H9 (cell line): ENCODE data around the gene PGM2L1. TPM values are rescaled to one million over a fixed set of nuclear protein-coding genes. Genes with fewer than 3 reads are reported as not detected.

Source experiments
- DNase-seq: peaks from one replicate; pipeline ENCODE4 v3.0.0-alpha.2; 2017
- H2AFZ ChIP-seq: one replicate; pipeline ENCODE4 v1.6.1; 2013; ENCODE audit warnings: mild to moderate bottlenecking, low read length, control low read depth, moderate library complexity
- H2AK5ac ChIP-seq: 2 replicates; pipeline ENCODE4 v1.6.1; 2013; ENCODE audit warnings: low read length, control low read depth, mixed read lengths; ENCODE audit not compliant: insufficient read length
- H2BK120ac ChIP-seq: one replicate; pipeline ENCODE4 v1.6.1; 2013; ENCODE audit warnings: low read depth, mild to moderate bottlenecking, low read length, control low read depth, inconsistent platforms; ENCODE audit not compliant: poor library complexity, severe bottlenecking
- H2BK12ac ChIP-seq: 2 replicates; pipeline ENCODE4 v1.6.1; 2013; ENCODE audit warnings: low read length, control low read depth, mixed read lengths, low read depth; ENCODE audit not compliant: insufficient read length
- H2BK15ac ChIP-seq: 2 replicates; pipeline ENCODE4 v1.6.1; 2013; ENCODE audit warnings: low read depth, low read length, control low read depth
- H2BK20ac ChIP-seq: one replicate; pipeline ENCODE4 v1.6.1; 2013; ENCODE audit warnings: low read depth, mild to moderate bottlenecking, low read length, control low read depth, inconsistent platforms; ENCODE audit not compliant: poor library complexity, severe bottlenecking
- H2BK5ac ChIP-seq: 2 replicates; pipeline ENCODE4 v1.6.1; 2013; ENCODE audit warnings: low read length, control low read depth, mixed read lengths; ENCODE audit not compliant: insufficient read length
- H3K14ac ChIP-seq: 2 replicates; pipeline ENCODE4 v1.6.1; 2013; ENCODE audit warnings: low read length, control low read depth; ENCODE audit not compliant: insufficient read depth
- H3K18ac ChIP-seq: 2 replicates; pipeline ENCODE4 v1.6.1; 2013; ENCODE audit warnings: low read depth, mild to moderate bottlenecking, mixed read lengths, low read length, control low read depth; ENCODE audit not compliant: insufficient read length
- H3K23ac ChIP-seq: 2 replicates; pipeline ENCODE4 v1.6.1; 2013; ENCODE audit warnings: low read length, control low read depth, mixed read lengths, low read depth; ENCODE audit not compliant: insufficient read length
- H3K23me2 ChIP-seq: 2 replicates; pipeline ENCODE4 v1.6.1; 2013; ENCODE audit warnings: low read depth, mild to moderate bottlenecking, mixed read lengths, low read length, control low read depth; ENCODE audit not compliant: insufficient read length, poor library complexity, severe bottlenecking
- H3K27ac ChIP-seq: 2 replicates; pipeline ENCODE4 v1.5.1; 2013; ENCODE audit warnings: low read length, control low read depth, mixed read lengths, low read depth; ENCODE audit not compliant: insufficient read length
- H3K27me3 ChIP-seq: 2 replicates; pipeline ENCODE4 v1.6.1; 2013; ENCODE audit warnings: low read length, control low read depth, inconsistent platforms; ENCODE audit not compliant: insufficient read depth
- H3K4ac ChIP-seq: 2 replicates; pipeline ENCODE4 v1.6.1; 2013; ENCODE audit warnings: low read depth, mild to moderate bottlenecking, control low read depth, inconsistent platforms, low read length, moderate library complexity
- H3K4me1 ChIP-seq: 2 replicates; pipeline ENCODE4 v1.6.1; 2013; ENCODE audit warnings: low read length, control low read depth, inconsistent platforms; ENCODE audit not compliant: insufficient read depth
- H3K4me2 ChIP-seq: 2 replicates; pipeline ENCODE4 v1.6.1; 2013; ENCODE audit warnings: low read length, control low read depth, mixed read lengths; ENCODE audit not compliant: insufficient read length, insufficient read depth
- H3K56ac ChIP-seq: 2 replicates; pipeline ENCODE4 v1.6.1; 2013; ENCODE audit warnings: low read depth, mild to moderate bottlenecking, mixed read lengths, low read length, control low read depth; ENCODE audit not compliant: insufficient read length
- H3K79me1 ChIP-seq: 2 replicates; pipeline ENCODE4 v1.6.1; 2013; ENCODE audit warnings: low read depth, mild to moderate bottlenecking, moderate library complexity, low read length, control low read depth, inconsistent platforms; ENCODE audit not compliant: insufficient read depth, poor library complexity, severe bottlenecking
- H3K79me2 ChIP-seq: 2 replicates; pipeline ENCODE4 v1.6.1; 2013; ENCODE audit warnings: low read length, control low read depth, inconsistent platforms; ENCODE audit not compliant: insufficient read depth
- H3K9ac ChIP-seq: 2 replicates; pipeline ENCODE4 v1.6.1; 2013; ENCODE audit warnings: low read length, control low read depth, mixed read lengths; ENCODE audit not compliant: insufficient read length; ENCODE audit errors: extremely low read depth
- H3K9me3 ChIP-seq: one replicate; pipeline ENCODE4 v1.6.1; 2013; ENCODE audit warnings: low read depth, low read length, inconsistent platforms; ENCODE audit not compliant: control insufficient read depth
- H3T11ph ChIP-seq: one replicate; pipeline ENCODE4 v1.6.1; 2013; ENCODE audit warnings: mild to moderate bottlenecking, low read length, control low read depth, inconsistent platforms
- H4K20me1 ChIP-seq: one replicate; pipeline ENCODE4 v1.6.1; 2013; ENCODE audit not compliant: control insufficient read depth, insufficient read length, insufficient read depth
- H4K5ac ChIP-seq: 2 replicates; pipeline ENCODE4 v1.6.1; 2013; ENCODE audit warnings: low read depth, mild to moderate bottlenecking, mixed read lengths, low read length, control low read depth; ENCODE audit not compliant: insufficient read length
- H4K8ac ChIP-seq: replicated peaks from 2 replicates; pipeline ENCODE4 v1.6.1; 2013; ENCODE audit warnings: low read length, control low read depth, mixed read lengths, low read depth; ENCODE audit not compliant: insufficient read length
- H4K91ac ChIP-seq: 2 replicates; pipeline ENCODE4 v1.6.1; 2013; ENCODE audit warnings: low read depth, mild to moderate bottlenecking, moderate library complexity, mixed read lengths, low read length, control low read depth; ENCODE audit not compliant: insufficient read length
- H3K27ac Mint-ChIP-seq, 3 experiments: 2 replicates in 2 of 3; 3 replicates in 1 of 3; pipeline ENCODE4 v1.8.0; 2020 to 2021; ENCODE audit warnings: mixed read lengths in 3 of 3, mild to moderate bottlenecking in 1 of 3, moderate library complexity in 1 of 3
- H3K27me3 Mint-ChIP-seq: 2 replicates; pipeline ENCODE4 v1.8.0; 2021; ENCODE audit warnings: low read depth, mild to moderate bottlenecking, moderate library complexity, mixed read lengths
- H3K36me3 Mint-ChIP-seq, 3 experiments: 2 replicates in 2 of 3; 3 replicates in 1 of 3; pipeline ENCODE4 v1.8.0; 2020 to 2021; ENCODE audit warnings: low read depth in 3 of 3, mixed read lengths in 3 of 3; ENCODE audit not compliant: insufficient read depth in 1 of 3
- H3K4me1 Mint-ChIP-seq, 2 experiments: 2 replicates each; pipeline ENCODE4 v1.8.0; 2020; ENCODE audit warnings: mixed read lengths in 2 of 2
- H3K4me3 Mint-ChIP-seq, 2 experiments: 2 replicates in 1 of 2; 3 replicates in 1 of 2; pipeline ENCODE4 v1.8.0; 2020 to 2021; ENCODE audit warnings: mild to moderate bottlenecking in 2 of 2, mixed read lengths in 2 of 2, moderate library complexity in 1 of 2
- H3K9me3 Mint-ChIP-seq, 2 experiments: 2 replicates in 1 of 2; 3 replicates in 1 of 2; pipeline ENCODE4 v1.8.0; 2020; ENCODE audit warnings: mild to moderate bottlenecking in 2 of 2, mixed read lengths in 2 of 2, moderate library complexity in 1 of 2
- WGBS: extraction: QIAGEN DNeasy Blood & Tissue Kit; methylation state at CpG from one replicate; pipeline ENCODE4 v1.1.7; 2013; ENCODE audit warnings: missing lambda C conversion rate, low lambda C conversion rate, mixed read lengths; ENCODE audit not compliant: insufficient read length; ENCODE audit errors: extremely low coverage; 5-methylcytosine and 5-hydroxymethylcytosine counted together
- total RNA-seq: library from RNA; stranded (reverse); gene quantifications from 2 replicates; pipeline ENCODE4 v1.2.1, GENCODE V29; 2021
- TF ChIP-seq, protein P1 (sequence below): fragments of 200-600 bp; sonication (generic); conservative IDR thresholded peaks from 3 replicates; pipeline ENCODE4 v1.8.0; 2021; ENCODE audit warnings: antibody characterized with exemption, mild to moderate bottlenecking

Gene PGM2L1
- total RNA-seq, 1 experiment from 2014 or later = 16.9 TPM

DNA sequence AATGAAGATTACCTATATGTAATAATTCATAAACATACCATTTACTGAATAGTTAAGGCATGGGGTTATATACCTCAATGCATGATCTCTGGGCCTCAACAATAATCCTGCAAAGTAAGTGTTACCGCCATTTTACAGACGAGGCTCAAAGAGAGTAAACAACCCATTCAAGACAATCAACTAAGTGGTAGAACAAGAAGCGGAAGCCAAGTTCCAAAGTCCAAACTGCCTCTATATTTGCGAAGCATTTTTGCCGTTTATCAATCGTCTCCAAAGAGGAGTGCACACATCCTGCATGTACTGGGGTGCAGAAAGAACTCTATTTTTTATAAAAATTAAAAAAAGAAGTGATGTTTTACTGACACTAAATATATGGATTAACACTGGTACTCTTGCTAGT, 59.3 kb downstream of the PGM2L1 start:
- Histone ChIP-seq H3K4me1 (no peaks in the 10 kb centered on the region), H3K18ac (no peak overlapping the region), H4K20me1 (no peaks in the 10 kb centered on the region), H3K4ac (no peak overlapping the region), H3K27me3 (no peaks in the 10 kb centered on the region), H3K27ac (no peak overlapping the region), H3K14ac (no peak overlapping the region), H4K91ac (no peak overlapping the region), H2BK12ac (no peak overlapping the region), H3K23ac (no peak overlapping the region), H2BK5ac (no peak overlapping the region), H2BK20ac (no peak overlapping the region), H4K5ac (no peak overlapping the region), H3K79me1 (no peaks in the 10 kb centered on the region), H3K9me3 (no peaks in the 10 kb centered on the region), H3K79me2 (no peaks in the 10 kb centered on the region), H3K56ac (no peak overlapping the region), H2BK120ac (no peak overlapping the region), H3T11ph (no peak overlapping the region), H3K4me2 (no peak overlapping the region), H3K23me2 (no peaks in the 10 kb centered on the region), H3K9ac (no peak overlapping the region), H2AFZ (no peak overlapping the region), H2BK15ac (no peak overlapping the region), H2AK5ac (no peak overlapping the region), H4K8ac (no peak overlapping the region)
- no peak for DNase-seq
- no peak overlapping the region for H3K4me3 Mint-ChIP-seq
- no peaks in the 10 kb centered on the region for H3K4me1 Mint-ChIP-seq
- no peaks in the 10 kb centered on the region for H3K27me3 Mint-ChIP-seq
- WGBS = no CpG with 5 or more reads among the region's 6 CpGs
- TF ChIP-seq, protein P1, sequence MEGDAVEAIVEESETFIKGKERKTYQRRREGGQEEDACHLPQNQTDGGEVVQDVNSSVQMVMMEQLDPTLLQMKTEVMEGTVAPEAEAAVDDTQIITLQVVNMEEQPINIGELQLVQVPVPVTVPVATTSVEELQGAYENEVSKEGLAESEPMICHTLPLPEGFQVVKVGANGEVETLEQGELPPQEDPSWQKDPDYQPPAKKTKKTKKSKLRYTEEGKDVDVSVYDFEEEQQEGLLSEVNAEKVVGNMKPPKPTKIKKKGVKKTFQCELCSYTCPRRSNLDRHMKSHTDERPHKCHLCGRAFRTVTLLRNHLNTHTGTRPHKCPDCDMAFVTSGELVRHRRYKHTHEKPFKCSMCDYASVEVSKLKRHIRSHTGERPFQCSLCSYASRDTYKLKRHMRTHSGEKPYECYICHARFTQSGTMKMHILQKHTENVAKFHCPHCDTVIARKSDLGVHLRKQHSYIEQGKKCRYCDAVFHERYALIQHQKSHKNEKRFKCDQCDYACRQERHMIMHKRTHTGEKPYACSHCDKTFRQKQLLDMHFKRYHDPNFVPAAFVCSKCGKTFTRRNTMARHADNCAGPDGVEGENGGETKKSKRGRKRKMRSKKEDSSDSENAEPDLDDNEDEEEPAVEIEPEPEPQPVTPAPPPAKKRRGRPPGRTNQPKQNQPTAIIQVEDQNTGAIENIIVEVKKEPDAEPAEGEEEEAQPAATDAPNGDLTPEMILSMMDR = no peak
- peaks cover 5 to 27% (median 16%) of the 10 kb centered on the region in 3 experiments; a peak in 5 of 7 replicates for H3K36me3 Mint-ChIP-seq
- H3K9me3 Mint-ChIP-seq = no peaks in the 10 kb centered on the region
- no peak overlapping the region for H3K27ac Mint-ChIP-seq
